ENCODE results near the gene KIF16B.

The KIF16B gene

GRCh38 chr20:16392346-16392745 lies 180.9 kb downstream of the KIF16B start:
- no peak for DNase-seq (ENCODE audit: low read depth, low spot score)
- H3K27ac ChIP-seq (ENCODE audit: low read length): no peak overlapping the region
- 0 out of 2 replicates have a peak, but pooled peaks cover 2% of the 10 kb centered on the region for H3K4me1 ChIP-seq (ENCODE audit: control insufficient read depth, insufficient read depth, low read length)
- H3K27me3 ChIP-seq (ENCODE audit: control insufficient read depth, insufficient read depth, low read length): no peaks in the 10 kb centered on the region
- H3K36me3 ChIP-seq (ENCODE audit: control insufficient read depth, insufficient read depth, low read length): no peaks in the 10 kb centered on the region
- WGBS (ENCODE audit: insufficient coverage, insufficient read length): no CpG with 5 or more reads among the region's 8 CpGs
- no peaks in the 10 kb centered on the region for H3K9me3 ChIP-seq (ENCODE audit: control insufficient read depth, insufficient read depth, low read length)
- H3K4me3 ChIP-seq (ENCODE audit: low read length): no peak overlapping the region

- H3K27me3 ChIP-seq (ENCODE audit: control insufficient read depth, insufficient read depth, low read length): no peaks in the 10 kb centered on the region
- 0 out of 2 replicates have a peak, but pooled peaks cover 2% of the 10 kb centered on the region for H3K4me1 ChIP-seq (ENCODE audit: control insufficient read depth, insufficient read depth, low read length)
- no CpG with 5 or more reads among the region's 4 CpGs for WGBS (ENCODE audit: insufficient coverage, insufficient read length)
- no peak overlapping the region for H3K4me3 ChIP-seq (ENCODE audit: low read length)
- no peaks in the 10 kb centered on the region for H3K36me3 ChIP-seq (ENCODE audit: control insufficient read depth, insufficient read depth, low read length)
- no peak overlapping the region for H3K27ac ChIP-seq (ENCODE audit: low read length)
- no peak for DNase-seq (ENCODE audit: low read depth, low spot score)
- H3K9me3 ChIP-seq (ENCODE audit: control insufficient read depth, insufficient read depth, low read length): no peaks in the 10 kb centered on the region
Measured at GRCh38 chr20:16390991-16391390, 182.3 kb downstream of the KIF16B start.

GRCh38 chr20:16388731-16389130 lies 184.5 kb downstream of the KIF16B start:
- no peaks in the 10 kb centered on the region for H3K36me3 ChIP-seq (ENCODE audit: control insufficient read depth, insufficient read depth, low read length)
- no peak for DNase-seq (ENCODE audit: low read depth, low spot score)
- no peaks in the 10 kb centered on the region for H3K27me3 ChIP-seq (ENCODE audit: control insufficient read depth, insufficient read depth, low read length)
- H3K27ac ChIP-seq (ENCODE audit: low read length): no peak overlapping the region
- H3K9me3 ChIP-seq (ENCODE audit: control insufficient read depth, insufficient read depth, low read length): no peaks in the 10 kb centered on the region
- H3K4me3 ChIP-seq (ENCODE audit: low read length): no peak overlapping the region
- no CpG with 5 or more reads among the region's 6 CpGs for WGBS (ENCODE audit: insufficient coverage, insufficient read length)
- no peaks in the 10 kb centered on the region for H3K4me1 ChIP-seq (ENCODE audit: control insufficient read depth, insufficient read depth, low read length)

GRCh38 chr20:16387666-16388065 lies 185.6 kb downstream of the KIF16B start:
- H3K36me3 ChIP-seq (ENCODE audit: control insufficient read depth, insufficient read depth, low read length): no peaks in the 10 kb centered on the region
- no peak overlapping the region for H3K4me3 ChIP-seq (ENCODE audit: low read length)
- H3K27me3 ChIP-seq (ENCODE audit: control insufficient read depth, insufficient read depth, low read length): no peaks in the 10 kb centered on the region
- no peak overlapping the region for H3K27ac ChIP-seq (ENCODE audit: low read length)
- H3K4me1 ChIP-seq (ENCODE audit: control insufficient read depth, insufficient read depth, low read length): no peaks in the 10 kb centered on the region
- no CpG with 5 or more reads among the region's 6 CpGs for WGBS (ENCODE audit: insufficient coverage, insufficient read length)
- H3K9me3 ChIP-seq (ENCODE audit: control insufficient read depth, insufficient read depth, low read length): no peaks in the 10 kb centered on the region
- DNase-seq (ENCODE audit: low read depth, low spot score): no peak

GRCh38 chr20:16385891-16386290 lies 187.4 kb downstream of the KIF16B start:
- Histone ChIP-seq H3K4me3 (ENCODE audit: low read length) (no peak overlapping the region), H3K36me3 (ENCODE audit: control insufficient read depth, insufficient read depth, low read length) (no peaks in the 10 kb centered on the region), H3K27me3 (ENCODE audit: control insufficient read depth, insufficient read depth, low read length) (no peaks in the 10 kb centered on the region), H3K9me3 (ENCODE audit: control insufficient read depth, insufficient read depth, low read length) (no peaks in the 10 kb centered on the region), H3K4me1 (ENCODE audit: control insufficient read depth, insufficient read depth, low read length) (no peaks in the 10 kb centered on the region), H3K27ac (ENCODE audit: low read length) (no peak overlapping the region)
- no peak for DNase-seq (ENCODE audit: low read depth, low spot score)
- WGBS (ENCODE audit: insufficient coverage, insufficient read length): no CpG with 5 or more reads among the region's 5 CpGs

GRCh38 chr20:16385462-16385861 lies 187.8 kb downstream of the KIF16B start:
- no peaks in the 10 kb centered on the region for H3K4me1 ChIP-seq (ENCODE audit: control insufficient read depth, insufficient read depth, low read length)
- no peaks in the 10 kb centered on the region for H3K27me3 ChIP-seq (ENCODE audit: control insufficient read depth, insufficient read depth, low read length)
- no CpG with 5 or more reads among the region's 4 CpGs for WGBS (ENCODE audit: insufficient coverage, insufficient read length)
- no peak overlapping the region for H3K4me3 ChIP-seq (ENCODE audit: low read length)
- H3K27ac ChIP-seq (ENCODE audit: low read length): no peak overlapping the region
- DNase-seq (ENCODE audit: low read depth, low spot score): no peak
- H3K36me3 ChIP-seq (ENCODE audit: control insufficient read depth, insufficient read depth, low read length): no peaks in the 10 kb centered on the region
- no peaks in the 10 kb centered on the region for H3K9me3 ChIP-seq (ENCODE audit: control insufficient read depth, insufficient read depth, low read length)

GRCh38 chr20:16381444-16381843 lies 191.8 kb downstream of the KIF16B start:
- Histone ChIP-seq H3K27ac (ENCODE audit: low read length) (no peak overlapping the region), H3K4me1 (ENCODE audit: control insufficient read depth, insufficient read depth, low read length) (no peaks in the 10 kb centered on the region), H3K9me3 (ENCODE audit: control insufficient read depth, insufficient read depth, low read length) (no peaks in the 10 kb centered on the region), H3K36me3 (ENCODE audit: control insufficient read depth, insufficient read depth, low read length) (no peaks in the 10 kb centered on the region), H3K4me3 (ENCODE audit: low read length) (no peak overlapping the region), H3K27me3 (ENCODE audit: control insufficient read depth, insufficient read depth, low read length) (no peaks in the 10 kb centered on the region)
- no peak for DNase-seq (ENCODE audit: low read depth, low spot score)
- WGBS (ENCODE audit: insufficient coverage, insufficient read length): no CpG with 5 or more reads among the region's 2 CpGs

GRCh38 chr20:16378712-16379370 lies 194.4 kb downstream of the KIF16B start:
- Histone ChIP-seq H3K36me3 (ENCODE audit: control insufficient read depth, insufficient read depth, low read length) (no peaks in the 10 kb centered on the region), H3K27ac (ENCODE audit: low read length) (no peak overlapping the region), H3K4me3 (ENCODE audit: low read length) (no peak overlapping the region), H3K4me1 (ENCODE audit: control insufficient read depth, insufficient read depth, low read length) (no peaks in the 10 kb centered on the region), H3K9me3 (ENCODE audit: control insufficient read depth, insufficient read depth, low read length) (no peaks in the 10 kb centered on the region), H3K27me3 (ENCODE audit: control insufficient read depth, insufficient read depth, low read length) (no peaks in the 10 kb centered on the region)
- DNase-seq (ENCODE audit: low read depth, low spot score): no peak
- WGBS (ENCODE audit: insufficient coverage, insufficient read length): no CpG with 5 or more reads among the region's 7 CpGs

GRCh38 chr20:16378122-16378521 lies 195.1 kb downstream of the KIF16B start:
- WGBS (ENCODE audit: insufficient coverage, insufficient read length): no CpG with 5 or more reads among the region's 1 CpG
- H3K9me3 ChIP-seq (ENCODE audit: control insufficient read depth, insufficient read depth, low read length): no peaks in the 10 kb centered on the region
- no peak overlapping the region for H3K4me3 ChIP-seq (ENCODE audit: low read length)
- DNase-seq (ENCODE audit: low read depth, low spot score): no peak
- no peaks in the 10 kb centered on the region for H3K27me3 ChIP-seq (ENCODE audit: control insufficient read depth, insufficient read depth, low read length)
- H3K4me1 ChIP-seq (ENCODE audit: control insufficient read depth, insufficient read depth, low read length): no peaks in the 10 kb centered on the region
- no peak overlapping the region for H3K27ac ChIP-seq (ENCODE audit: low read length)
- no peaks in the 10 kb centered on the region for H3K36me3 ChIP-seq (ENCODE audit: control insufficient read depth, insufficient read depth, low read length)

GRCh38 chr20:16369441-16369840 lies 203.8 kb downstream of the KIF16B start:
- Histone ChIP-seq H3K36me3 (ENCODE audit: control insufficient read depth, insufficient read depth, low read length) (no peaks in the 10 kb centered on the region; the same call in 1 of the 2 replicates), H3K9me3 (ENCODE audit: control insufficient read depth, insufficient read depth, low read length) (no peaks in the 10 kb centered on the region), H3K27me3 (ENCODE audit: control insufficient read depth, insufficient read depth, low read length) (no peaks in the 10 kb centered on the region), H3K4me3 (ENCODE audit: low read length) (no peak overlapping the region), H3K27ac (ENCODE audit: low read length) (no peak overlapping the region), H3K4me1 (ENCODE audit: control insufficient read depth, insufficient read depth, low read length) (no peaks in the 10 kb centered on the region; the same call in 1 of the 2 replicates)
- no peak for DNase-seq (ENCODE audit: low read depth, low spot score)
- no CpG with 5 or more reads among the region's 1 CpG for WGBS (ENCODE audit: insufficient coverage, insufficient read length)

- Histone ChIP-seq H3K4me3 (ENCODE audit: low read length) (no peak overlapping the region), H3K27me3 (ENCODE audit: control insufficient read depth, insufficient read depth, low read length) (no peaks in the 10 kb centered on the region), H3K4me1 (ENCODE audit: control insufficient read depth, insufficient read depth, low read length) (no peaks in the 10 kb centered on the region; the same call in 1 of the 2 replicates), H3K9me3 (ENCODE audit: control insufficient read depth, insufficient read depth, low read length) (no peaks in the 10 kb centered on the region), H3K27ac (ENCODE audit: low read length) (no peak overlapping the region), H3K36me3 (ENCODE audit: control insufficient read depth, insufficient read depth, low read length) (no peaks in the 10 kb centered on the region; the same call in 1 of the 2 replicates)
- no peak for DNase-seq (ENCODE audit: low read depth, low spot score)
- WGBS (ENCODE audit: insufficient coverage, insufficient read length): no CpG with 5 or more reads among the region's 11 CpGs
Measured at GRCh38 chr20:16368645-16369292, 204.5 kb downstream of the KIF16B start.
